Lower leg skin (tissue), 3 donors: ENCODE results near the gene ARHGAP21.

Experiments
- POLR2A ChIP-seq, 2 donors: fragments of 450-650 bp; IDR thresholded peaks; one replicate each; pipeline ENCODE4 v1.6.1; 2016 to 2017; ENCODE audit warnings: antibody characterized with exemption in 2 of 2, mild to moderate bottlenecking in 1 of 2, moderate library complexity in 1 of 2
- TF ChIP-seq, protein P1 (sequence below), 3 donors: fragments of 450-650 bp; IDR thresholded peaks; one replicate each; pipeline ENCODE4 v1.5.1; 2016; ENCODE audit warnings: antibody characterized with exemption in 3 of 3, mild to moderate bottlenecking in 3 of 3, moderate library complexity in 2 of 3

DNA sequence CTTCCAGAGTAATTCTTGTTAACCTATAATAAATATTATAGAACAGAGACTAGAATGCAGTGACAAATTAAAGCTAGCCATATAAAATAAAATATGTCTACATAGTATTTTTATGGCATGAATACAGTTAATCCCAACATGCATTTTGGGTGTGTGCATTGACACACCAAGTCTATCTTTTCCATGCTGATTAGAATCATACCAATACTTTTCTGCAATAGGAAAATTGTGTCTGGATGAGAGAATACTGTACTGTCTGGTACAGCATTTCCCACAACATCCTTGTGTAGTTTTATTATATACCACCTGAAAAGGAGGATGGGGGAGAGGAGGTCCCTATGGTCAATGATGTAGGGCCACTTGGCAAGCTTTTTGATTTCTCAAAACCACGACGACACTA is 100.3 kb downstream of the ARHGAP21 start:
- TF ChIP-seq, protein P1, sequence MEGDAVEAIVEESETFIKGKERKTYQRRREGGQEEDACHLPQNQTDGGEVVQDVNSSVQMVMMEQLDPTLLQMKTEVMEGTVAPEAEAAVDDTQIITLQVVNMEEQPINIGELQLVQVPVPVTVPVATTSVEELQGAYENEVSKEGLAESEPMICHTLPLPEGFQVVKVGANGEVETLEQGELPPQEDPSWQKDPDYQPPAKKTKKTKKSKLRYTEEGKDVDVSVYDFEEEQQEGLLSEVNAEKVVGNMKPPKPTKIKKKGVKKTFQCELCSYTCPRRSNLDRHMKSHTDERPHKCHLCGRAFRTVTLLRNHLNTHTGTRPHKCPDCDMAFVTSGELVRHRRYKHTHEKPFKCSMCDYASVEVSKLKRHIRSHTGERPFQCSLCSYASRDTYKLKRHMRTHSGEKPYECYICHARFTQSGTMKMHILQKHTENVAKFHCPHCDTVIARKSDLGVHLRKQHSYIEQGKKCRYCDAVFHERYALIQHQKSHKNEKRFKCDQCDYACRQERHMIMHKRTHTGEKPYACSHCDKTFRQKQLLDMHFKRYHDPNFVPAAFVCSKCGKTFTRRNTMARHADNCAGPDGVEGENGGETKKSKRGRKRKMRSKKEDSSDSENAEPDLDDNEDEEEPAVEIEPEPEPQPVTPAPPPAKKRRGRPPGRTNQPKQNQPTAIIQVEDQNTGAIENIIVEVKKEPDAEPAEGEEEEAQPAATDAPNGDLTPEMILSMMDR (IDR thresholded peaks at IDR 0.05) = no peak
- TF ChIP-seq POLR2A (IDR thresholded peaks at IDR 0.05) = no peak
